Osteoblast (primary cell): Measurements from ENCODE around the gene LZIC. TPM values are rescaled to one million over a fixed set of nuclear protein-coding genes. Genes with fewer than 3 reads are reported as not detected.

Experiments used
- DNase-seq: peaks from one replicate; pipeline ENCODE4 v3.0.0; 2011; ENCODE audit warnings: low spot score, mixed read lengths; ENCODE audit not compliant: insufficient read length; ENCODE audit errors: missing footprints
- H2AFZ ChIP-seq: 2 replicates; pipeline ENCODE4 v1.6.0; 2011; ENCODE audit warnings: mild to moderate bottlenecking, low read length
- H3K27ac ChIP-seq: 2 replicates; pipeline ENCODE4 v1.5.1; 2011; ENCODE audit warnings: mild to moderate bottlenecking, low read depth, low read length, moderate library complexity
- H3K27me3 ChIP-seq: 2 replicates; pipeline ENCODE4 v1.6.0; 2012; ENCODE audit warnings: mild to moderate bottlenecking, control low read depth, inconsistent platforms, low read length, moderate library complexity; ENCODE audit not compliant: insufficient read depth
- H3K36me3 ChIP-seq: 2 replicates; pipeline ENCODE4 v1.5.1; 2011; ENCODE audit warnings: mild to moderate bottlenecking, low read length, control low read depth, moderate library complexity; ENCODE audit not compliant: insufficient read depth
- H3K4me1 ChIP-seq: 2 replicates; pipeline ENCODE4 v1.5.1; 2011; ENCODE audit warnings: mild to moderate bottlenecking, low read length, control low read depth, moderate library complexity; ENCODE audit not compliant: insufficient read depth
- H3K4me2 ChIP-seq: 2 replicates; pipeline ENCODE4 v1.6.0; 2011; ENCODE audit warnings: mild to moderate bottlenecking, low read length; ENCODE audit not compliant: insufficient read depth
- H3K4me3 ChIP-seq: fragments of 200-600 bp; sonication (generic); 3 replicates; pipeline ENCODE4 v1.5.1; 2012; ENCODE audit warnings: mild to moderate bottlenecking, low read length, inconsistent platforms; ENCODE audit not compliant: insufficient read depth
- H3K79me2 ChIP-seq: 2 replicates; pipeline ENCODE4 v1.6.0; 2012; ENCODE audit warnings: mild to moderate bottlenecking, low read length, control low read depth, inconsistent platforms; ENCODE audit not compliant: insufficient read depth
- H3K9me3 ChIP-seq: 2 replicates; pipeline ENCODE4 v1.5.1; 2011; ENCODE audit warnings: low read depth, low read length, control low read depth
- H4K20me1 ChIP-seq: 2 replicates; pipeline ENCODE4 v1.6.0; 2012; ENCODE audit warnings: mild to moderate bottlenecking, low read length, control low read depth; ENCODE audit not compliant: insufficient read depth
- CTCF ChIP-seq: IDR thresholded peaks from 2 replicates; pipeline ENCODE4 v1.5.1; 2011; ENCODE audit warnings: mild to moderate bottlenecking, low read depth, low read length, moderate library complexity; ENCODE audit errors: extremely low read depth
- total RNA-seq: library from RNA; depleted of rRNA; stranded (reverse); fragments of >200 nt; gene quantifications from 2 replicates; pipeline ENCODE4 v1.2.3, GENCODE V29; 2012

Gene LZIC
- 34.5 and 37.6 TPM in 2 replicates for total RNA-seq

DNA sequence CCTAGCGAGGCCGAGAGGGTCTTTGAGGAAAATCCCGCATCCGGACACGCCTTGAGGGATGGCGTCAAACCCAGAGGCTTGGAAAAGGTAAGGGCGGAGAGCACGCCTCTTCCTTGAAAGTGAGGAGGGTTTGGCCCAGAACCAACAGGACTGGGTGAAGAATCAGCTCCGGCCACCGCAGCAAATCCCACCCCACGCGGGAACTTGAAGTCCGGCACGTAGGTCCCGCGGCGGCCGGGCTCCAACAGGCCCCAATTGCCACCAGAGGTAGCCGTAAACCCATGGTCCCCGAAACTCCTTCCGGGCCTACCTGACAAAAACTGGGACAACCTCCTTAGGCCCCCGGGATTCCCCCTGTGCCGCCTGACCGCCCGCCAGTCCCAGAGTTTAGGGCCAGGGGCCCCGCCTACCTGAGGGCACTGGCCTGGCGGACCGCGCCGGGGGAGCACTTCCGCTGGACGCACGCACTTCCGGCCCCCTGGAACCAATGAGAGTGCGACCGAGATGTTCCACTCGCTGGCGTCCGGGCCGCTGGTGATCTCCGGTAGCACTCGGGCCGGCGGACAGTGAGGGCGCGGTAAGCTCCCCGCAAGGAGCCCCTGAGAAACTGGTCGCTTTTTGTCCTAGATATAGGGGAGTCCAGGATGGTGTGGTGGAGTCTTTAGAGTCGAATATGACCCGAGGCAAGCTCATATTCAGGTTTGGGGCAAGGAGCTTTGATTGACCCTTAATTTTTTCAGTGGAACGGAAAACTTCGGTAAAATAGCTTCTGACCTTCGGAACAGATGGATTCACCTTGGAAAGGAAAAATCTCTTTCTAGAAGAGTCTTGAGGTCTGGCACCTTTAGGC lies at the start of gene LZIC, which contains the start of gene NMNAT1:
Gene LZIC, minus strand, starts transcription at position 453 of the 850 bp plus-strand sequence. CDS start 6,772 bp downstream, outside the sequence.
Gene NMNAT1, plus strand, starts transcription at position 537 of the 850 bp plus-strand sequence. CDS start 28,599 bp downstream, outside the sequence.
- no peak for TF ChIP-seq CTCF
- Histone ChIP-seq H3K79me2 (peaks cover 14% of the 10 kb centered on the region), H2AFZ (peak within 1 kb of the TSS; percentile 99), H3K27me3 (no peaks in the 10 kb centered on the region), H3K4me3 (peak within 1 kb of the TSS; percentile 93), H4K20me1 (no peaks in the 10 kb centered on the region), H3K4me1 (no peaks in the 10 kb centered on the region), H3K27ac (peak within 1 kb of the TSS; percentile 87), H3K36me3 (peaks cover 11% of the 10 kb centered on the region), H3K9me3 (no peaks in the 10 kb centered on the region), H3K4me2 (peak within 1 kb of the TSS; percentile 98)
- peak; percentile 98 for DNase-seq

GRCh38 chr1:9992910-9993309 lies 49.7 kb upstream of the LZIC start:
- Histone ChIP-seq H3K79me2 (no peaks in the 10 kb centered on the region), H3K9me3 (no peaks in the 10 kb centered on the region)
- TF ChIP-seq CTCF, result no peak

DNA sequence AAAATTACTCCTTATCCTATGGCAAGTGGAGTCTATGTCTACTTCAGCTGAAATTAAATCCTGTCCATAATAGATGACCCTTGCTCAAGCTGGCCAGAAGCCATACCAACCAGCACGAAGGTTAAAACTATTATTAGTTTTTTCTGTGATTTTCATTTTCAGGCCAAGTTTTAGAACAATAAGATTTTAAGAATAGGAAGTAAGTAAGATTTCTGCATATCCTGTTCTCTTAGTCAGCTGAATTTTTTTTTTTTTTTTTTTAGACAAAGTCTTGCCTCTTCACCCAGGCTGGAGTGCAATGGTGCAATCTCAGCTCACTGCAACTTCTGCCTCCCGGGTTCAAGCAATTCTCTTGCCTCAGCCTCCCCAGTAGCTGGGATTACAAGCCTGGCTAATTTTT lies 47.8 kb upstream of the LZIC start:
- Histone ChIP-seq H3K27me3 (no peaks in the 10 kb centered on the region), H3K79me2 (no peaks in the 10 kb centered on the region)

More at GRCh38 chr1:9992910-9993309, 49.7 kb upstream of the LZIC start:
- Histone ChIP-seq H3K27ac (no peak overlapping the region), H3K36me3 (no peaks in the 10 kb centered on the region), H3K4me1 (no peaks in the 10 kb centered on the region), H3K4me3 (no peak overlapping the region), H2AFZ (no peak overlapping the region), H3K27me3 (peaks cover 14% of the 10 kb centered on the region), H4K20me1 (no peaks in the 10 kb centered on the region), H3K4me2 (no peak overlapping the region)
- no peak for DNase-seq

More for the DNA sequence above, 47.8 kb upstream of the LZIC start:
- no peaks in the 10 kb centered on the region for H3K36me3 ChIP-seq
- H3K9me3 ChIP-seq, result no peaks in the 10 kb centered on the region
- no peak overlapping the region for H3K27ac ChIP-seq
- H3K4me1 ChIP-seq, result no peaks in the 10 kb centered on the region
- no peak overlapping the region for H3K4me3 ChIP-seq
- H3K4me2 ChIP-seq, result no peak overlapping the region
- no peak for DNase-seq
- H4K20me1 ChIP-seq, result no peaks in the 10 kb centered on the region
- no peak overlapping the region for H2AFZ ChIP-seq
- TF ChIP-seq CTCF, result no peak
